ENCODE data around the gene SIRPA. TPM values are rescaled to one million over a fixed set of nuclear protein-coding genes. Genes with fewer than 3 reads are reported as not detected.

The SIRPA gene
- total and polyA plus RNA-seq, 10 of the 15 experiments (the other 5 are each of a cell fraction or from before 2014, with no cell fraction given), result 1.7 to 13.2 (median 5.0) TPM

- RAD21 ChIA-PET (ENCODE audit: unreplicated experiment), result interaction anchor here (1.3 kb wide), 1 partner anchor 111 kb away, joined by 4 read pairs; no protein-coding TSS in a partner anchor
- CTCF ChIA-PET, result interaction anchor here (0.6 to 1.4 kb wide), 2 partner anchors 85 to 214 kb away, joined by 3 to 5 read pairs; no protein-coding TSS in a partner anchor
- 17% methylated on average over 2 of the region's 2 CpGs for WGBS (ENCODE audit: insufficient coverage, insufficient replicate concordance, low lambda C conversion rate, missing lambda C conversion rate)
These were observed 7.5 kb upstream of the SIRPA start for GRCh38 chr20:1887756-1888155.

DNA sequence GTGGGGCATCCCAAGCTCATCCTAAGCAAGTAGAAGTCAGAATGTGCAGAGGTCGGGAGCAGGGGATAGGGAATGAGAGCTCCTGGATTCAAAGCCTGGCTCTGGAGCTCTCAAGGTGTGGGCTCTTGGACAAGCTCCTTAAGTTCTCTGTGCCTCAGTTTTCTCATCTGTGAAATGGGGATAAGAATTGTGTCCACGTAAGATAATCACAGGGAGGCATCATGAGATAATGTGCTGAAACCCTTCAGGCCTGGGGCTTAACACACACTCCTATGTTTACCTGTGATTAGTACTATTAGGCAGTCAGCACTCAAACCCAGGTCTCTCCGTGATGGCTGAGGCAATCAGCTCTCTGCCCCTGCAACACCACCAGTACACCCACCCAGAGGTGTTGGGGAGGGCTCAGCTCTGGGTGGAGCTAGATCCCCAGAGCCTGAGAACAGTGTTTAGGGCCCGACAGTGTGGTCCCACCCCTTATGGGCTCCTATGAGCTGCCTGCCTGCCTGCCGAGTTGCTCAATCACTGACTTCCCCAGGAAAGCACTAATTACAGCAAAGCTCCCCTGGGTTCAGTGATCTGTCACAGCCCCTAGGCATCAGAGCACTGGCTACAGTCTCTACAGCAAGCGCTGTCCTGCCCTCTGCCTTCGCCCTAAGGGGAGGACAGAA lies 6.3 kb upstream of the SIRPA start:
- intact Hi-C loops (cut with micrococcal nuclease; ENCODE audit: unreplicated experiment) (no loop called here), in situ Hi-C loops (cut with MboI) (no loop called here)
- H3K4me2 ChIP-seq (ENCODE audit: control insufficient read depth, insufficient read depth), result no peak overlapping the region
- no peaks in the 10 kb centered on the region for H3K79me2 ChIP-seq (ENCODE audit: control insufficient read depth, insufficient read depth, low read length)
- ChIA-PET CTCF (interaction anchor here (0.7 to 1.3 kb wide), 2 partner anchors 15 to 385 kb away, joined by 3 read pairs; no protein-coding TSS in a partner anchor), POLR2A (no interaction called here), RAD21 (ENCODE audit: unreplicated experiment) (interaction anchor here (1.3 to 1.5 kb wide), 2 partner anchors 16 to 18 kb away, joined by 3 read pairs; no protein-coding TSS in a partner anchor), SMC1A (ENCODE audit: uncharacterized antibody, unreplicated experiment) (interaction anchor here (1.0 to 1.5 kb wide), 2 partner anchors 11 to 119 kb away, joined by 3 read pairs; no protein-coding TSS in a partner anchor)
- H3K9ac ChIP-seq (ENCODE audit: control insufficient read depth, insufficient read depth, low read length), result no peak overlapping the region
- no peak overlapping the region for H2AFZ ChIP-seq (ENCODE audit: control insufficient read depth, low read depth, low read length)
- FAIRE-seq, result no peak
- no peaks in the 10 kb centered on the region for H3K27me3 ChIP-seq (replicated peaks in 1 of 2; ENCODE audit: control insufficient read depth in 2 of 2, insufficient read depth in 2 of 2, low read length in 1 of 2)
- no peak overlapping the region for H3K27ac ChIP-seq (ENCODE audit: control insufficient read depth, insufficient read depth)
- WGBS (ENCODE audit: insufficient coverage, insufficient replicate concordance, low lambda C conversion rate, missing lambda C conversion rate), result 26% methylated on average over 7 of the region's 7 CpGs
- H4K20me1 ChIP-seq (ENCODE audit: control insufficient read depth, insufficient read depth), result no peaks in the 10 kb centered on the region
- H3K36me3 ChIP-seq (ENCODE audit: control insufficient read depth in 2 of 2, insufficient read depth in 2 of 2, low read length in 1 of 2), result no peaks in the 10 kb centered on the region
- H3K4me3 ChIP-seq, result no peak overlapping the region
- peak; percentile 37 for ATAC-seq
- H3K9me3 ChIP-seq (replicated peaks; ENCODE audit: control insufficient read depth, insufficient read depth, low read length), result no peaks in the 10 kb centered on the region
- H3K4me1 ChIP-seq (ENCODE audit: control insufficient read depth, insufficient read depth, low read length), result peaks cover 5% of the 10 kb centered on the region; the same call in 1 of the 2 replicates
- no peak for DNase-seq (ENCODE audit: low read depth, low spot score)
- BruUV-seq (replicated peaks), result no TSS peak
- TF ChIP-seq ASH2L (IDR thresholded peaks at IDR 0.05; ENCODE audit: borderline replicate concordance, low read depth) (no peak), RELB (IDR thresholded peaks at IDR 0.05; ENCODE audit: low read depth) (no peak), GATAD2B (conservative IDR thresholded peaks at IDR 0.05; ENCODE audit: low read depth) (no peak), SMAD1 (IDR thresholded peaks at IDR 0.05; ENCODE audit: low read depth, partially characterized antibody) (no peak), ATF7 (IDR thresholded peaks at IDR 0.05; ENCODE audit: low read depth) (no peak), HDGF (IDR thresholded peaks at IDR 0.05) (no peak)
- TF ChIP-seq, protein P1, sequence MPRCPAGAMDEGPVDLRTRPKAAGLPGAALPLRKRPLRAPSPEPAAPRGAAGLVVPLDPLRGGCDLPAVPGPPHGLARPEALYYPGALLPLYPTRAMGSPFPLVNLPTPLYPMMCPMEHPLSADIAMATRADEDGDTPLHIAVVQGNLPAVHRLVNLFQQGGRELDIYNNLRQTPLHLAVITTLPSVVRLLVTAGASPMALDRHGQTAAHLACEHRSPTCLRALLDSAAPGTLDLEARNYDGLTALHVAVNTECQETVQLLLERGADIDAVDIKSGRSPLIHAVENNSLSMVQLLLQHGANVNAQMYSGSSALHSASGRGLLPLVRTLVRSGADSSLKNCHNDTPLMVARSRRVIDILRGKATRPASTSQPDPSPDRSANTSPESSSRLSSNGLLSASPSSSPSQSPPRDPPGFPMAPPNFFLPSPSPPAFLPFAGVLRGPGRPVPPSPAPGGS (IDR thresholded peaks at IDR 0.05; ENCODE audit: borderline replicate concordance, insufficient read depth, low read depth, low read length, poor library complexity, severe bottlenecking), result no peak
- TF ChIP-seq, protein P2, sequence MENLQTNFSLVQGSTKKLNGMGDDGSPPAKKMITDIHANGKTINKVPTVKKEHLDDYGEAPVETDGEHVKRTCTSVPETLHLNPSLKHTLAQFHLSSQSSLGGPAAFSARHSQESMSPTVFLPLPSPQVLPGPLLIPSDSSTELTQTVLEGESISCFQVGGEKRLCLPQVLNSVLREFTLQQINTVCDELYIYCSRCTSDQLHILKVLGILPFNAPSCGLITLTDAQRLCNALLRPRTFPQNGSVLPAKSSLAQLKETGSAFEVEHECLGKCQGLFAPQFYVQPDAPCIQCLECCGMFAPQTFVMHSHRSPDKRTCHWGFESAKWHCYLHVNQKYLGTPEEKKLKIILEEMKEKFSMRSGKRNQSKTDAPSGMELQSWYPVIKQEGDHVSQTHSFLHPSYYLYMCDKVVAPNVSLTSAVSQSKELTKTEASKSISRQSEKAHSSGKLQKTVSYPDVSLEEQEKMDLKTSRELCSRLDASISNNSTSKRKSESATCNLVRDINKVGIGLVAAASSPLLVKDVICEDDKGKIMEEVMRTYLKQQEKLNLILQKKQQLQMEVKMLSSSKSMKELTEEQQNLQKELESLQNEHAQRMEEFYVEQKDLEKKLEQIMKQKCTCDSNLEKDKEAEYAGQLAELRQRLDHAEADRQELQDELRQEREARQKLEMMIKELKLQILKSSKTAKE (IDR thresholded peaks at IDR 0.05; ENCODE audit: low read depth, poor library complexity, severe bottlenecking), result no peak

More at GRCh38 chr20:1887756-1888155, 7.5 kb upstream of the SIRPA start:
- Histone ChIP-seq H4K20me1 (ENCODE audit: control insufficient read depth, insufficient read depth) (no peaks in the 10 kb centered on the region), H2AFZ (ENCODE audit: control insufficient read depth, low read depth, low read length) (no peak overlapping the region), H3K27me3 (replicated peaks in 1 of 2; ENCODE audit: control insufficient read depth in 2 of 2, insufficient read depth in 2 of 2, low read length in 1 of 2) (no peaks in the 10 kb centered on the region), H3K79me2 (ENCODE audit: control insufficient read depth, insufficient read depth, low read length) (no peaks in the 10 kb centered on the region), H3K36me3 (ENCODE audit: control insufficient read depth in 2 of 2, insufficient read depth in 2 of 2, low read length in 1 of 2) (no peaks in the 10 kb centered on the region), H3K9ac (ENCODE audit: control insufficient read depth, insufficient read depth, low read length) (no peak overlapping the region), H3K9me3 (replicated peaks; ENCODE audit: control insufficient read depth, insufficient read depth, low read length) (no peaks in the 10 kb centered on the region), H3K27ac (ENCODE audit: control insufficient read depth, insufficient read depth) (no peak overlapping the region), H3K4me3 (no peak overlapping the region), H3K4me1 (ENCODE audit: control insufficient read depth, insufficient read depth, low read length) (peaks cover 5% of the 10 kb centered on the region; the same call in 1 of the 2 replicates), H3K4me2 (ENCODE audit: control insufficient read depth, insufficient read depth) (no peak overlapping the region)
- BruUV-seq (replicated peaks), result no TSS peak
- intact Hi-C loops (cut with micrococcal nuclease; ENCODE audit: unreplicated experiment) (no loop called here), in situ Hi-C loops (cut with MboI) (no loop called here)
- ChIA-PET POLR2A (no interaction called here), SMC1A (ENCODE audit: uncharacterized antibody, unreplicated experiment) (interaction anchor here (1.4 to 1.5 kb wide), 2 partner anchors 10 to 19 kb away, joined by 3 read pairs; no protein-coding TSS in a partner anchor)
- ATAC-seq (no peak), FAIRE-seq (no peak), DNase-seq (ENCODE audit: low read depth, low spot score) (no peak)
- no peak for TF ChIP-seq HDGF (IDR thresholded peaks at IDR 0.05)
- no peak for TF ChIP-seq IKZF1 (conservative IDR thresholded peaks at IDR 0.05)

Measured in GM12878 (cell line).